GM18511 (cell line): ENCODE results near the gene WDR62.
"Not testable (repeated sequence)": the region's sequence is repeated elsewhere in the genome, so short reads cannot be mapped to it uniquely, and the experiment has no call there.

Source experiments
- ATAC-seq: cut with Tn5 transposase; IDR thresholded peaks from one replicate; pipeline ENCODE4 v1.9.1; 2021; ENCODE audit warnings: mild to moderate bottlenecking, moderate library complexity; ENCODE audit not compliant: unreplicated experiment

The WDR62 gene

DNA sequence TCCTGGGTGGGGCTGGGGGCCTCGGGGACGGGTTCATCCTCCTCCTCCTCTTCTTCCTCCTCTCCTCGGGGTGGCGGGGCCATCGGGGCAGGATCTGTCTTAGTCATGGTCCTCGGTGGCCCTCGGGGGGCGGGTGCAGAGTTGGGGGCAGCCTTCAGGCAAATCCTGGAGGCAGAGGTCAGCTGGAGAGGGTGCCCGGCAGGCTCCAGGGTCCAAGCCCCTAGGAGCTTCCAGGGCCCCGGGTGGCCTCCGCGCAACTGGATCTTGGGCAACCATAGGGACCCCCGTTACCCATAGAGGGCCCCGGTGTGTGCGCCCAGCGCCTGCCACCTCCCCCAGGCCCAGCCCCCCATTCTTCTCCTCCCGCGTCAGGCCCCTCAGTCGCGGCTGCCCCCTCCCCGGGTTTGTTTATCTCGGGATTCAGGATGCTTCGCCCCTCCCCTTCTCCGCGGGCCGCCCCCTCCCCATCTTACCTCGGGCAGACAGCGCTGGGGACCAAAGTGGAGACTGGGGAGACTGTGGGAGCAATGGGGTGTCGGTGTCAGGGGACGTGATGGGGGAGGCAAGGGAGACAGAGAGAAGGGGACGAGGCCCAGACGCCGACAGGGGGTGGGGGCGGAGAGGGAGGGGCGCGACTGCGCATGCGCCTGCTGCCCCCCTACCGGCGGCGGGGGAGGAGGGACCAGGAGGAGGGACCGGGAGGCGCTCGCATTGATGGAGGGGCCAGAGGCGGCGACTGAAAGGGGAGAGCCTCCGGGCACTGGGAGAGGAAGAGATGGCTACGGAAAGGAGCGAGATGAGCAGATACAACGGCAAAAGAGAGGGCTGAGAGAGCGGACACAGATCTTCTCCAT is 22.2 kb upstream of the WDR62 start, which contains the start of gene CLIP3:
Gene CLIP3, minus strand, starts transcription at position 623 of the 854 bp plus-strand sequence. Its CDS starts 516 bp downstream, at position 107.
- ATAC-seq, result no peak

DNA sequence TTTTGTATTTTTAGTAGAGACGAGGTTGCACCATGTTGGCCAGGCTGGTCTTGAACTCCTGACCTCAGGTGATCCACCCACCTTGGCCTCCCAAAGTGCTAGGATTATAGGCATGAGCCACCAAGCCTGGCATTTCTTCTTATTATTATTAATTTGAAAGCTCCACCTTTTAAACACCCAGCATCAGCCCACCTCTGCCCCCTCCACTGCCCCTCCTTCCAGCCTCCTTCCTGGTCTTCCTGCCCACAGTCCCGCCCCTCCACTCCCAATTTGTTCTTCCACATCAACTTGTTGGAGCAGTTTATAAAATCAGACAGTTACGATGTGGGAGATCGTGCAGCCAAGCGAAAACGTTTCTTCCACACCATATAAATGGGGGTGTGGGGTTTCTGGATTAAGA is 14.2 kb upstream of the WDR62 start:
- no peak for ATAC-seq

DNA sequence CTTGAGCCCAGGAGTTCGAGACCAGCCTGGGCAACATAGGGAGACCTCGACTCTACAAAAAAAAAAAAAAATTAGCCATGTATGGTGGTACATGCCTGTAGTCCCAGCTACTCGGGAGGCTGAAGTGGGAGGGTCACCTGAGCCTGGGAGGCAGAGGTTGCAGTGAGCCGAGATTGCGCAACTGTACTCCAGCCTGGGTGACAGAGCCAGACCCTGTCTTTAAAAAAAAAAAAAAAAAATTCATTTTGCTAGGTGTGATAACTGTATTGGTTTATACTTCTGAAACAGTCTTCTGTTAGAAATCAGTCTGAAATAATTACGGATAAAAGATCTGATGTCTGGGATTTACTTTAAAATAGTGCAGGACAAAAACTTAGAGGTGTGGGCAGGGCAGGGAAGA is 13.6 kb upstream of the WDR62 start:
- not testable (repeated sequence) for ATAC-seq

DNA sequence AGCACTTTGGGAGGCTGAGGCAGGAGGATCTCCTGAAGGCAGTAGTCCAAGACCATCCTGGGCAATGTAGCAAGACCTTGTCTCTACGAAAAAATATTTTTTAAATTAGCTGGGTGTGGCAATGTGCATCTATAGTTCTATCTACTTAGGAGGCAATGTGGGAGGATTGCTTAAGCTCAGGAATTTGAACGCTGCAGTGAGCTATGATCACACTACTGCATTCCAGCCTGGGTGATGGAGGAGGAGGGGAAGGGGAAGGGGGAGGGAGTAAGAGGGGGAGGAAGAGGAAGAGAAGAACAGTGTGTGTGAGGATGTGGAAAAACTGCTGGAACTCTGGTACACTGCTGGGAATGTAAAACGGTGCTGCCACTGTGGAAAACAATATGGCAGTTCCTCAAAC is 12.9 kb upstream of the WDR62 start:
- ATAC-seq, result no peak

DNA sequence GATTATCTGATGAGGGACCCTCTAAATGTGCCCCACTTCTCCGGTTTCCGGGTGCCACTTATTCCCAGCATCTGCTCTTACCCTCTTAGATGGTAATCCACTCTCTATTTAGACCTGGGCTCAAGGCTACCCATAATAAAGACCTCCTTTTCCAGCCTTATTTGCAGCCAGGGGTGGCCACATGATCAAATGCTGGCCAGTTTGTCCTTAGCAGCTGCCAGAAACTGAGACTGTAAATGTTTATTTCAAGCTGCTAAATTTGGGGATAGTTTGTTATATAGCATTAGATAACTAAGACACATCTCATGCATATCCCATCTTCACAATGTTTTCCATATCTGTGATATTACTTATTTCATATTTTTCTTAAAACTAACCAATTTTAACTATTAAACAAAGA is 10.7 kb upstream of the WDR62 start:
- no peak for ATAC-seq

DNA sequence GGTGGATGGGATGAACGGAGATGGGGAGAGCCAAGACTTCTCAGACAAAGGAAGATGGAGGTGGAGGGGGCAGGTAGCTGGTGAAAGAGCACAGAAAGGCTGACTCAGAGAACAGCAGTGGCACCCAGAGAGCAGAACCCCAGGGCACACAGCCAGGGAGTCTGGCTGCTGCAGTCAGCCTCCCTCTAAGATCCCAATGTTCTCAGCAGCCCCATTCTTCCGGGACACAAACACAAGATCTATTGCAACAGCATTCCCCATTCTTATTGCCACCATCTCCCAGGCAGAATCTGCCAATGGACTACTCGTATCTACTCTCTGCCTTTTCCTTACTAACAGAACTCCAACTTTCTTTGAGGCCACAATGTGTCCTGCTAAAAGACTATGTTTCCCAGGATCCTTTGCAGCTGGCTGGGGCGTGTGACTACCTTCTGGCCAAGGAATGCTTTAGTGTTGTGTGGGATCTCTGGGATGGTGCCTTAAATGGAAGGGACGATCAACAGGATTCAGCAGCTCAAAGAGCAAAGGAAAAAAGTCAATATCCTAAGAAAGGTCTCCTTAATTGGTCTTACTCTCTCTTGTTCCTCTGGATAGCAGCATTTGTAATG is 8.2 kb upstream of the WDR62 start:
- no peak for ATAC-seq

DNA sequence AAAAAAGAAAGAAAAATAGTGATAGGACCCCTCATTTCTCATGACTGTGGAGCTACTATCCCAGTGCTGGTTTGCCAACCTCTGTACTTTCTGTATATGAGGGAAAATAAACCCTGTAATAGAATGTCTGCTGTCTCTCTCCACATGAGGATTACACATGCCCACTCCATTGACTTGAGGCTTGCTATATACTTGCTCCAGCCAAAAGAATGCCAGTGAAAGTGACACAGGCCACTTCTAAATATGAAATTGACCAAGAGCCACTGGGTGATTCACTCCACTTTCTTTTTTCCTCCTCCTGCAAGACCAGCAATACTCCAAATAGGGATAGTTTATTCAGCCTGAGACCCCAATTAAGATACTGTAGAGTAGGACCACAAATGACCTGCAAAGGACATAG is 6.9 kb upstream of the WDR62 start:
- ATAC-seq, result no peak

DNA sequence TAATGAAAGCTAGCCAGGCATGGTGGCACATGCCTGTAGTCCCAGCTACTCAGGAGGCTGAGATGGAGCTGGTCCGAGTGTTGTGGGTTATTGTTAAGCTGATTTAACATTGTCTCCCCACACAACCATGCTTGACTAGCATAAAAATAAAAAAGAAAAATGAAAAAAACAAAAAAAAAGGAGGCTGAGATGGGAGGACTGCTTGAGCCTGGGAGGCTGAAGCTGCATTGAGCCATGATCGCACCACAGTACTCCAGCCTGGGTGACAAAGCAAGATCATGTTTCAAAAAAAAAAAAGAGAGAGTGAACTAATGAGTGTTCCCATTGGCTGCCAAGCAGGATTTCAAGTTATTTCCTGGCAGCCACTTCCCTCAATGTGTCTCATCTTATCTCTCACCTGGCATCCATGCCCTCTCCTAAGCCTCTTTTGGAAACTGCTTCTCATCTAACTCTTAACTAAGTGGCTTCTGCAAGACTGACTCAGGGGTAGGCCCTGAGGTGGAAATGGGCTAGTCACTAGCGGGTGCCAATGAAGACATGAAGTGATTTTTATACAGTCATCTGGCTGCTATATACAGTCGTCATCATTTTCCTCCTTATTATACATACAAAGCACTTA is 5.5 kb upstream of the WDR62 start:
- ATAC-seq, result no peak

DNA sequence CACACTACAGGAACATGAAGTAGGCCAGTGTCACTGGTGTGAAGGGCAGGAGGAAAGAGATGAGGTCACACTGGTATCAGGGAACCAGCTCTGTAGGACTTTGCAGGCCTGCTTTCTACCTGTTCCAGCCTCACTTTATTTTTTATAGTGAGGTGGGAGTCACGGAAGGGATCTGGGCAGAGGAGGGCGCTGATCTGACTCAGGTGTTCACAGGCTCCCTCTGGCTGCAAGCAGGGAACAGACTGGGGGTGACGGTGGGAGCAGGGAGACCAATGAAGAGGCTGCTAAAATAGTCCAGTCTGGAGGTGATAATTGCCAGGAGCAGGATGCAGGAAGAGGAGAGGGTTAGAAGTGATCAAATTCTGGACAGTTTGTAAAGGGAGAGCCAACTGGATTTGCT is 3.5 kb upstream of the WDR62 start:
- ATAC-seq, result no peak

DNA sequence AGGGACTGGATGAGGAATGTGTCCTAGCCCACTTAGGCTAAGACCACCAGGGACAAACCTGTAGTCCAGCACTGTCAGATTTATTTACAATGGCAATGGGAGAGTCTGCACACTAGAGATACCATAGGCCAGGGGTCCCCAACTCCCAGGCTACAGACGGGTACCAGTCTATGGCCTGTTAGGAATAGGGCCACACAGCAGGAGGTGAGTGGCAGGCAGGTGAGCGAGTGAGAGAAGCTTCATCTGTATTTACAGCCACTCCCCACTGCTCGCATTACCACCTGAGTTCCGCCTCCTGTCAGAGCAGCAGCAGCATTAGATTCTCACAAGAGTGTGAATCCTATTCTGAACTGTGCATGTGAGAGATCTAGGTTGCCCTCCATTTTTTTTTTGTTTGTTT is 3.1 kb upstream of the WDR62 start:
- ATAC-seq, result no peak

DNA sequence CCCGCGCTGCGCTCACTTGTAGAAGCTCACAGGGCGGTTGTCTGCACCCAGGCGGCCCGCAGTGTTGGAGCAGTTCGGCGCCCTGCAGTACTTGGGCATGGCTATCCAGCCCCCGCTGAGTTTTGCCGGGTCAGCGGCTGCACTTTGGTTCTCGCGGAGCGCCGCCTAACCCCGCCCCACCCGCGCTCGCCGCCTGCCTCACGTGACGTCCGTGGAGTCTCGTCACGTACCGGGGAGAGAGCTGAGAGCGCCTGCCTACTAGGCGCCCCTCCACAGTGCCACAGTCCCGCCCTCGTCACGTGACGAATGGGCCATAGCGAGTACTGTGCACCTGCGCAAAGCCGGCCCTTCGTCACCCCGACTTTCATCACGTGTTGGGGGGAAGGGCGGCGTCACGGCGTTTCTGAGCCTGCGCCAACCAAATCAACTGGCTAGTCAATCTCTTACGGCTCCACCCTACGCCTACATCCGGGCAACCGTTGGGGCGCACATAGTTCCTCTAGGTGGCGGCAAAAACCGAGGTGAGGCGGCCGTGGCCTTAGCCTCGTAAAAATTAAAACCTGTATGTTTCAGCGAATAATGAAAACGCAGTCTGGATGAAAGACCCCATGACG is 471 bp upstream of the WDR62 start, which contains the start of gene THAP8:
Gene THAP8, minus strand, starts transcription at position 167 of the 614 bp plus-strand sequence. Its CDS starts 68 bp downstream, at position 99.
- ATAC-seq, result peak; percentile 85

DNA sequence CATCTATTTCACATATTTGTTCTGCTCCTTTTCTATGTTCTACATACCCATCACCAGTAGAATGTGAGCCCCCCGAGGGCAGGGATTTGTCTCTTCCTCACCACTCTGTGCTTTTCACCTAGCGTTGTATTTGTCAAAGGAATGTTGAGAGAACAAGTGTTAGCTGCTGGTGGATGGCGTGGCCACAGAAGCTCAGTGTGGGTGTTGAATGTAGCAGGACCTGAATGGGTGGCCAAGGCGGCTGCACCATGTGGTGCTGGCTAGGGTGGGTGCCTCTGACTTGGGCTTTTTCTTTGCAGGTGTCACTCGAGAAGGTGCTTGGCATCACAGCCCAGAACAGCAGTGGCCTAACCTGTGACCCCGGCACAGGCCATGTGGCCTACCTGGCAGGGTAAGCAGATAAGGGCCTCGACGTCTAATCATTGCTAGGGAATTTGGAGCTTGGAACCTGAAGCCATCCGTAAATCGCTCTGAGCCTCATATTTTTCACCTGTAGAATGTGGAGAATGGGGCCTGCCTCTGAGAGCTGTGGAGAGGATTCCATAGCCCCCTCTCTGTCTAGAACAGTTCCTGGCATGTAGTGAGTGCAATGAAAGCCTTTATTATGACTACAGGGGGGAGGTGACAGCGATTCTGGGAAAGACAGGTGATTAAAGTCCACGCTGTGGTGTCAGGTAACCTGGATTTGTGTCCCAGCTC is 3.9 kb downstream of the WDR62 start:
- ATAC-seq, result no peak

DNA sequence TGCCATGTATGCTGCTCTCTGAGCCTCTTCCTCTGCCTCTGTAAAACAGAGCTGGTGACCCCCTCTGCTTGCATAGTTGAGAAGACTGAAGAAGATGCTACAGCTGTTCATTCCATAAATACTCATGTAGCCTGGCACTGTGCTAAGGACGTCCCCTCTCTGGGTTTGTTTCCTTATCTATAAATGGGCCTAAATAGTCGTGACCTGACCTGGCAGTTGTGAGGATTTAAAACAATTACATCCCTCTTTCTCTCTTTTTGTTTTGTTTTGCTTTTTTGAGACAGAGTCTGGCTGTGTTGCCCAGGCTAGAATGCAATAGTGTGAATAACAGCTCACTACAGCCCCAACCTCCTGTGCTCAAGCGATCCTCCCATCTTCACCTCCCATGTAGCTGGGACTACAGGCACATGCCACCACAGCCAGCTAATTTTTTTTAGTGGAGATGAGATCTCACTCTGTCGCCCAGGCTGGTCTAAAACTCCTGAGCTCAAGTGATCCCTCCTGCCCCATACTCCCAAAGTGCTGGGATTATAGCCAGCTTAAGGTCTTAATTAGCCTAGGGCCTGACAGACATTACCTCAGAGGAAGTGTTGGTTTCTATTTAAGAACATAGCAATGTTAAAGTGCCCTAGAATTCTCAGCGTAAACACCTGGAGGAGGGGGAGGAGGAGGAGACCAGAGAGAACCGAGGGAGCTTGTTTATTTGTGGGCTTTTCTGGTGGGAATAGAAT is 4.6 kb downstream of the WDR62 start:
- no peak for ATAC-seq

DNA sequence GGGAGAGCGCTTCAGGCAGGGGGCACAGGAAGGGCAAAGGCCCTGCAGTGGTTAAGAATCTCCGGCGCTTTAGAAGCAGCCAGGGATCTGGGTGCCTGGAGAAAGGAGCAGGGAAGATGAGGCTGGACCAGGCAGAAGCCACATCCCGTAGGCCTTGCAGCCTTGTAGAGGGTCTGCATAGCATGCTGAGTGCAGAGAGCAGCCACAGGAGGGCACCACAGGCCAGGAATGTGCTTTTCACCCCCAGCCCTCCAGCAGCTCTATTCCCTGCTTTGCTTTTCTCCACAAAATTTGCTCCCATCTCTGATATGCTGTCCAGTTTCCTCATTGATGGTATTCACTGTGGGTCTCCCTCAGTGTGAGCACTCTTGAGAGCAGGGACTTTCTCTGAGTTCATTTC is 5.7 kb downstream of the WDR62 start:
- ATAC-seq, result no peak

DNA sequence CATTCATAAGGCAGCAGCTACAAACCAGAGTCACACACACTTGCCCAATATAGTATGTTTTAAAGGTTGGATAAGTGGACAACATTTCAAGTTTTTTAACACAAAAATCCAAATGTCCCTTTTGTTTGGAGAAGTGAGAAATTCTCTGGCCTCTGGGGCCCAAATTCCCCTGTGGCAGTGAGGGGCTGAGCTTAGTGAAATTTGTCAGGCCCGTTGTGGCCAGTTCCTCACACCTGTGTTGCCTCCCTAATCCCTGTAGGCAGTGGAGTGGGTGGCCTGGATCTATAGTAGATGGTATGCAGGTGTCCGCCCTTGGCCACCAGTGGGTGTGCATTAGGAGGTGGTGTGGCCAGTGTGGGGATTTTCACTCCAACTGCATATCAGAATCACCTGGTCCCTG is 6.7 kb downstream of the WDR62 start:
- ATAC-seq, result no peak

DNA sequence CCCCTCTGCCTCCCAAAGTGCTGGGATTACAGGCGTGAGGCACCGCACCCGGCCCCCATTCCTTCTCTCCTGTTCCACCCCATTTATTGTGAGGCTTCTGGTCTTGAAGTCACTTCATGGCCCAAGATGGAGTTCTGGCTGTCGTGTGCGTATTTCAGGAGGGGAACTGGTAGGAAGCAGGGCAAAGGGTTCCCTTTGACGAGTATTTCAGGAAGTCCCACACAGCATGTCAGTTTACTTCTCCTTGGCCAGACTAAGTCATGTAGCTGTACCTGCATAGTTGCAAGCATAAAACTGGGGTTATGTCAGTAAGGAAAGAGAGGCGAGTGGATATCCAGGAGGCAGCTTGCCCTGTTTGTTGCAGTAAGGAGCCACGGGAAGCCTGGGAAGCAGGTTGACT is 10.1 kb downstream of the WDR62 start:
- ATAC-seq, result no peak

DNA sequence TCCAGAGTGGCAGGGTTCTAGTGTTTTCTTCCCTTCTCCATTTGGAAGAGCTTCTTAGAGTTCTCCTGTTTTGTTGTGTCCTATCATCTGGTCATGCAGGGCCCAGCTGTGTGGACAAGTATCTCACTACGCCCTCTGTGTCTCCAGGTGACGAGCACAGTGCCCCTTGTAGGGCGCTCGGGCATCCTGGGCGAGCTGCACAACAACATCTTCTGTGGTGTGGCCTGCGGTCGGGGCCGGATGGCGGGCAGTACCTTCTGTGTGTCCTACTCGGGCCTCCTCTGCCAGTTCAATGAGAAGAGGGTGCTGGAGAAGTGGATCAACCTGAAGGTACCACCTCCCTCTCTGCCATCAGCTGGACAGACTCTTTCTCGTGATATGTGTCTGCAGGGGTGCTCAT is 13.0 kb downstream of the WDR62 start:
- ATAC-seq, result no peak

DNA sequence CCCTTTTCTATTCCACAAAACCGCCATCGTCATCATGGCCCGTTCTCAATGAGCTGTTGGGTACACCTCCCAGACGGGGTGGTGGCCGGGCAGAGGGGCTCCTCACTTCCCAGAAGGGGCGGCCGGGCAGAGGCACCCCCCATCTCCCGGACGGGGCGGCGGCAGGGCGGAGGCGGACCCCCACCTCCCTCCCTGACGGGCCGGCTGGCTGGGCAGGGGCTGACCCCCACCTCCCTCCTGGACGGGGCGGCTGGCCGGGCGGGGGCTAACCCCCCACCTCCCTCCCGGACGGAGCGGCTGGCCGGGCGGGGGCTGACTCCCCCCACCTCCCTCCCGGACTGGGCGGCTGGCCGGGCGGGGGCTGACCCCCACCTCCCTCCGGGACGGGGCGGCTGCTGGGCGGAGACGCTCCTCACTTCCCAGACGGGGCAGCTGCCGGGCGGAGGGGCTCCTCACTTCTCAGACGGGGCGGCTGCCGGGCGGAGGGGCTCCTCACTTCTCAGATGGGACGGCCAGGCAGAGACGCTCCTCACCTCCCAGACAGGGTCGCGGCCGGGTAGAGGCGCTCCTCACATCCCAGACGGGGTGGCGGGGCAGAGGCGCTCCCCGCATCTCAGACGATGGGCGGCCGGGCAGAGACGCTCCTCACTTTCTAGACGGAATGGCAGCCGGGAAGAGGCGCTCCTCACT is 14.3 kb downstream of the WDR62 start:
- not testable (repeated sequence) for ATAC-seq

DNA sequence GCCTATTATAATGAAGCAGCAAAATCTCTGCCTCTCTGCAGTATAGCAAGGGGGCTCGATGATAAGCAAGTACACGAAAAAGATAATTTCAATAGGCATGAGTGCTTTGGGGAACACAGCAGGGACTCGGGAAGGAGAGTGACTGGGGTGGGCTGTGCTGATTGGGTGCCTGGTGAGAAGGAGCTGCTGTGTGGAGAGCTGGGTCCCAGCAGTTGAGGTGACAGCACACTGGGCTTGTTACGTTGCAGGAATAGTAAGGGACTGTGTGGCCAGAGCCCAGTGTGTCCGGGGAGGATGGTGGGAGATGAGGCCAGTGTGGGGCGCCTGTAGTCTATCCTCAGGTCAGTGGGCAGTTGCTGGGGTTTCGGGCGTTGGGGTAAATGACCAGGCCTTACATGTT is 17.4 kb downstream of the WDR62 start:
- no peak for ATAC-seq
